ENCODE results near the gene OR4A15. TPM values are rescaled to one million over a fixed set of nuclear protein-coding genes. Genes with fewer than 3 reads are reported as not detected.

The OR4A15 gene
- total RNA-seq (2014; rRNA removed) (not detected in 2 replicates), Bru-seq, nascent RNA (not detected), BruChase-seq, experiment 1, labeled RNA remaining after a 6-hour chase (not detected), BruChase-seq, experiment 2, labeled RNA remaining after a 2-hour chase (not detected)
- long read RNA-seq = 0 reads

DNA sequence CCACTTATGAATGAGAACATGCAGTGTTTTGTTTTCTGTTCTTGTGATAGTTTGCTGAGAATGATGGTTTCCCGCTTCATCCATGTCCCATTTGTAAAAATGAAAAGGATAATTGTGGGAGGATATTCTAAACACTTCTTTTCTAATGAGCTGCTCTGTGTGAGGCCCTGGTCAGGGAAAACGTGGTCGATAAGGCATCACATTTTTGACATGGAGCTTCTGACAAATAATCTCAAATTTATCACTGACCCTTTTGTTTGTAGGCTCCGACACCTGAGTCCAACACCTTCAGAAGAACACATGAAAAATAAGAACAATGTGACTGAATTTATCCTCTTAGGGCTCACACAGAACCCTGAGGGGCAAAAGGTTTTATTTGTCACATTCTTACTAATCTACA, at the start of gene OR4A15:
Gene OR4A15 (plus strand): TSS at position 301 of the 400 bp plus-strand sequence. CDS start 0 bp downstream, at position 301.
- no TSS peak for BruUV-seq (replicated peaks)
- no peak within 1 kb of the TSS for H2AFZ ChIP-seq (ENCODE audit: low read length)
- ATAC-seq (no peak), DNase-seq (no peak)
- 0 out of 2 replicates have a peak, but pooled peaks cover 14% of the 10 kb centered on the region for H3K9me3 ChIP-seq (ENCODE audit: low read length)
- intact Hi-C loops (cut with micrococcal nuclease) = no loop called here
- H3K27me3 ChIP-seq (ENCODE audit: low read length) = no peaks in the 10 kb centered on the region
- H3K4me2 ChIP-seq (ENCODE audit: low read length) = no peak within 1 kb of the TSS
- H3K9ac ChIP-seq (ENCODE audit: low read length) = no peak within 1 kb of the TSS
- no peak for TF ChIP-seq EZH2phosphoT487 (IDR thresholded peaks at IDR 0.05; ENCODE audit: borderline replicate concordance, low read length)
- TF ChIP-seq, protein P1, sequence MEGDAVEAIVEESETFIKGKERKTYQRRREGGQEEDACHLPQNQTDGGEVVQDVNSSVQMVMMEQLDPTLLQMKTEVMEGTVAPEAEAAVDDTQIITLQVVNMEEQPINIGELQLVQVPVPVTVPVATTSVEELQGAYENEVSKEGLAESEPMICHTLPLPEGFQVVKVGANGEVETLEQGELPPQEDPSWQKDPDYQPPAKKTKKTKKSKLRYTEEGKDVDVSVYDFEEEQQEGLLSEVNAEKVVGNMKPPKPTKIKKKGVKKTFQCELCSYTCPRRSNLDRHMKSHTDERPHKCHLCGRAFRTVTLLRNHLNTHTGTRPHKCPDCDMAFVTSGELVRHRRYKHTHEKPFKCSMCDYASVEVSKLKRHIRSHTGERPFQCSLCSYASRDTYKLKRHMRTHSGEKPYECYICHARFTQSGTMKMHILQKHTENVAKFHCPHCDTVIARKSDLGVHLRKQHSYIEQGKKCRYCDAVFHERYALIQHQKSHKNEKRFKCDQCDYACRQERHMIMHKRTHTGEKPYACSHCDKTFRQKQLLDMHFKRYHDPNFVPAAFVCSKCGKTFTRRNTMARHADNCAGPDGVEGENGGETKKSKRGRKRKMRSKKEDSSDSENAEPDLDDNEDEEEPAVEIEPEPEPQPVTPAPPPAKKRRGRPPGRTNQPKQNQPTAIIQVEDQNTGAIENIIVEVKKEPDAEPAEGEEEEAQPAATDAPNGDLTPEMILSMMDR (conservative IDR thresholded peaks at IDR 0.05; ENCODE audit: low read depth, low read length) = no peak
- no peak for TF ChIP-seq EZH2 (IDR thresholded peaks at IDR 0.05; ENCODE audit: low read length, unreplicated experiment)
- no peaks in the 10 kb centered on the region for H3K4me1 ChIP-seq (ENCODE audit: insufficient read depth, low read length)
- H3K27ac ChIP-seq (ENCODE audit: low read length) = no peak within 1 kb of the TSS
- no peaks in the 10 kb centered on the region for H3K9me2 ChIP-seq (replicated peaks; ENCODE audit: low read length)
- H3K79me2 ChIP-seq (ENCODE audit: low read length) = no peaks in the 10 kb centered on the region
- no peak within 1 kb of the TSS for H3K4me3 ChIP-seq (ENCODE audit: low read length)
- ChIA-PET POLR2A (ENCODE audit: unreplicated experiment) (no interaction called here), CTCF (no interaction called here)
- no peaks in the 10 kb centered on the region for H3K36me3 ChIP-seq (ENCODE audit: low read depth, low read length)
- H4K20me1 ChIP-seq (ENCODE audit: low read length) = no peaks in the 10 kb centered on the region
- H3F3A ChIP-seq (ENCODE audit: low read length, unreplicated experiment) = no peaks in the 10 kb centered on the region

DNA sequence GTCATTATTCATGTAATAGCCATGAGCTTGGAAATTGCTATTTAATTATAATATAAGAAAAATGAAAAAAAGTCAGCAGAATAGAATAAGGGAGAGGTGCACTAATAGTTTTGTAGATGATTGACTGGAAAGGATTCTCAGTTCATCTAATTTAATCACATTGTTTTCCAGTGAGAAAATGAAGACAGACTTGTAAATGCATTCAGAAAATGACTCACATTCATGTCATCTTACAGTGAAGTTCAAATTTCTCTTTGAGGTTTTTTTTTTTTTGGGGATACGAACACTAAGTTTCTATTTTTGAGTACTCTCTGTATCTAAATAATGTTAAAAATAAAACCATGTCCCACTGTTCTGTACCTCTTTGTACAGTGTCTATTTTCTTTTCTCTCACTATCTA, 43.3 kb upstream of the OR4A15 start:
- Histone ChIP-seq H4K20me1 (ENCODE audit: low read length) (no peaks in the 10 kb centered on the region), H3K4me3 (ENCODE audit: low read length) (no peak overlapping the region), H3K9ac (ENCODE audit: low read length) (no peak overlapping the region), H3K27ac (ENCODE audit: low read length) (peak overlapping the region; percentile 64), H3K36me3 (ENCODE audit: low read depth, low read length) (no peaks in the 10 kb centered on the region), H3K27me3 (ENCODE audit: low read length) (no peaks in the 10 kb centered on the region), H3K4me1 (ENCODE audit: insufficient read depth, low read length) (peaks cover 14% of the 10 kb centered on the region), H3K4me2 (ENCODE audit: low read length) (no peak overlapping the region), H3K79me2 (ENCODE audit: low read length) (no peaks in the 10 kb centered on the region), H2AFZ (ENCODE audit: low read length) (no peak overlapping the region), H3K9me3 (ENCODE audit: low read length) (peaks cover 8% of the 10 kb centered on the region; the same call in 1 of the 2 replicates), H3F3A (ENCODE audit: low read length, unreplicated experiment) (no peaks in the 10 kb centered on the region), H3K9me2 (replicated peaks; ENCODE audit: low read length) (no peaks in the 10 kb centered on the region)
- POLR2A ChIA-PET (ENCODE audit: unreplicated experiment) = no interaction called here
- no peak for ATAC-seq
- TF ChIP-seq EZH2 (IDR thresholded peaks at IDR 0.05; ENCODE audit: low read length, unreplicated experiment) (no peak), EZH2phosphoT487 (IDR thresholded peaks at IDR 0.05; ENCODE audit: borderline replicate concordance, low read length) (no peak)
- TF ChIP-seq, protein P1 (conservative IDR thresholded peaks at IDR 0.05; ENCODE audit: low read depth, low read length) = no peak
- BruUV-seq (replicated peaks) = no TSS peak
- CTCF ChIA-PET = no interaction called here
- intact Hi-C loops (cut with micrococcal nuclease) = no loop called here
- peak; percentile 60 for DNase-seq

DNA sequence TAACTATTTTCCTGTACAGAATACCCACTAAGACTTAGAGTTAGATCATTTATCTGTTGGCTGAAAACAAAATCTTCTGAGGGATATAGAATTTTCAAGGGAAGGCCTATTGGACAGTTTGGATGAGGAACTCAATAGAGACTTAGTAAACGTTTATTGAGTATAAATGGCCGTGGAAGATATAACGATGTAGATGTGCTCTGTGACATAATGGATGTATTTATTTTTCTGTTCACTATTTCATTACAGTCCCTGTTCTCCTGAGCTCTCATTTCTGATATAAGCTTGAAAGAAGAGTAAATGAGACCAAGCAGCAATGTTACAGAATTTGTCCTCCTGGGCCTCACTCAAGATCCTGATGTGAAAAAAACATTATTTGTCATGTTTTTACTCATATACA, 24.9 kb upstream of the OR4A15 start, which contains the start of gene OR4A16:
Gene OR4A16 (plus strand): TSS at position 301 of the 400 bp plus-strand sequence. CDS start 0 bp downstream, at position 301.
- H3K79me2 ChIP-seq (ENCODE audit: low read length) = no peaks in the 10 kb centered on the region
- BruUV-seq (replicated peaks) = no TSS peak
- no peak within 1 kb of the TSS for H3K27ac ChIP-seq (ENCODE audit: low read length)
- no peaks in the 10 kb centered on the region for H3K4me1 ChIP-seq (ENCODE audit: insufficient read depth, low read length)
- H3K27me3 ChIP-seq (ENCODE audit: low read length) = no peaks in the 10 kb centered on the region
- no peak for DNase-seq
- H3K9me2 ChIP-seq (replicated peaks; ENCODE audit: low read length) = no peaks in the 10 kb centered on the region
- intact Hi-C loops (cut with micrococcal nuclease) = no loop called here
- no peak within 1 kb of the TSS for H3K4me2 ChIP-seq (ENCODE audit: low read length)
- no peak for ATAC-seq
- CTCF ChIA-PET = no interaction called here
- POLR2A ChIA-PET (ENCODE audit: unreplicated experiment) = no interaction called here
- no peaks in the 10 kb centered on the region for H4K20me1 ChIP-seq (ENCODE audit: low read length)
- peaks cover 4% of the 10 kb centered on the region; the same call in 1 of the 2 replicates for H3K9me3 ChIP-seq (ENCODE audit: low read length)
- no peaks in the 10 kb centered on the region for H3F3A ChIP-seq (ENCODE audit: low read length, unreplicated experiment)
- H3K4me3 ChIP-seq (ENCODE audit: low read length) = no peak within 1 kb of the TSS
- H3K9ac ChIP-seq (ENCODE audit: low read length) = no peak within 1 kb of the TSS
- H2AFZ ChIP-seq (ENCODE audit: low read length) = no peak within 1 kb of the TSS
- no peak for TF ChIP-seq EZH2 (IDR thresholded peaks at IDR 0.05; ENCODE audit: low read length, unreplicated experiment)
- no peaks in the 10 kb centered on the region for H3K36me3 ChIP-seq (ENCODE audit: low read depth, low read length)
